GM19043 (cell line): ENCODE measurements around the gene SPEG.
"Not testable (repeated sequence)": the region's sequence is repeated elsewhere in the genome, so short reads cannot be mapped to it uniquely, and the experiment has no call there.

ENCODE experiments used
- ATAC-seq: cut with Tn5 transposase; IDR thresholded peaks from one replicate; pipeline ENCODE4 v1.9.1; 2021; ENCODE audit warnings: low read depth; ENCODE audit not compliant: unreplicated experiment

The SPEG gene

DNA sequence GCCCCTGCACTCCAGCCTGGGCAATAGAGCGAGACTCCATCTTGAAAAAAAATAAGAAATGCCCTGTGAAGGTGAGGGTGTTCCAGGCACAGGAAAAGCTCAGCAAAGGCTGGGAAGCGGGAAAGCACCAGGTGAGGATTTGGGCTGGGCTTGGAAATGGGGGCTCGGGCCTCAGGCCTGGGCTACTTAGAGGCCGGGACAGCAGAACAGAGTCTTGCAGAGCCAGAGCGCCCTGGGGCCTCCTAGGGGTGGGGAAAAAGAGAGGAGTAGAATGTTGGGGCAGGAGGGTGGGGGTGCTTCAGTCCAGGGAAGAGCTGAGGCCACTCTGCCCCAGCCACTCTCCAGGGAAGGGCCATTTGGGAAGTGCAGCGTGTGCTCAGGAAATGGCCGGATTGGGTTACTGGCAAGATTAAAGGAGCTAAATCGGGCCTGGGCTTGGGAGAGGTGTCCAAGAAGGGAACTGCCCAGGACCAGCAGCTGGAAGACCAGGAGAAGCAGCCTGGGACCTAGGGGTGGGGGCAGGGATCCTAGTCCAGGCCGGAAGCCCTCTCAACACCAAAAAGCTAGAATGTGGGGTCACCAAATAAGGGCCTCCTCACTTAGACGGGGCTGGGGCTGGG, 30.2 kb upstream of the SPEG start:
- ATAC-seq = no peak

DNA sequence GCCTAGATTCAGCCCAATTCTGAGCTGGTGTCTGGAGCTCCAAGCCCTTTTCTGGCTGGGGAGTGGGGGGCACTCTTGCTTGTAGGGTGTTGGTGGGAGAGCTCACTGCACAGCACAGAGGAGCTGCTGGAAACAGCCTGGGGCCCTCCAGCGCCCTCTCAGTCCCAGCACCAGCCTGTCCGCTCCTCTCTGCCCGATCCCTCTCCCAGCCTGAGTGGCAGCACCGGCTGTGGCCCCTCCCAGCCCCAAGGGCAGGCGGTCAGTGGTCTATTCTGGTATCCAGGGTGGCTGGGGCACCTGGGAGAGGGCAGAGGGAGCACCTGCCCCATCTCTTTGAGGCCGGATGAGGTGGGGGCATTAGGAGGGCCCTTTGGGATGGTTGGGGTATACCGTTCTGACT, 29.7 kb upstream of the SPEG start:
- ATAC-seq = no peak

DNA sequence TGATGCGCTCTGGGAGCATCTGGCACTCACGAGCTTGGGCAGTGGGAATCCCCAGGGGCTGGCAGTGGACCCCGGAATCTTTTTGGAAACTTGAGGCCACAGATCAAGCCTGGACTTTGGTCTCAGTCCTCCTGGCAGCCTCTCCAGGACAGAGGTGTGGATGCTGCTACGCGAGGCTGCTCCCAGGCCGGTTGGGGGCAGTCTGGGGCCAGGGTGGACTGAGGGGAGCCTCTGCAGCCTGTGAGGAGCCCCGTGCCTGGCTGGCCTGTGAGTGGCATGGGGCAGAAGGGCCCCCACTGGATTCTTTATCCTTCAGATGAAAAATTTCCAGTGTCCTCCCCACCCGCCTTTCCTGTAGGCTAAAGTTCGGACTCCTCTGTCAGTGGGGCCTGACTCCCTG, 29.2 kb upstream of the SPEG start:
- no peak for ATAC-seq

DNA sequence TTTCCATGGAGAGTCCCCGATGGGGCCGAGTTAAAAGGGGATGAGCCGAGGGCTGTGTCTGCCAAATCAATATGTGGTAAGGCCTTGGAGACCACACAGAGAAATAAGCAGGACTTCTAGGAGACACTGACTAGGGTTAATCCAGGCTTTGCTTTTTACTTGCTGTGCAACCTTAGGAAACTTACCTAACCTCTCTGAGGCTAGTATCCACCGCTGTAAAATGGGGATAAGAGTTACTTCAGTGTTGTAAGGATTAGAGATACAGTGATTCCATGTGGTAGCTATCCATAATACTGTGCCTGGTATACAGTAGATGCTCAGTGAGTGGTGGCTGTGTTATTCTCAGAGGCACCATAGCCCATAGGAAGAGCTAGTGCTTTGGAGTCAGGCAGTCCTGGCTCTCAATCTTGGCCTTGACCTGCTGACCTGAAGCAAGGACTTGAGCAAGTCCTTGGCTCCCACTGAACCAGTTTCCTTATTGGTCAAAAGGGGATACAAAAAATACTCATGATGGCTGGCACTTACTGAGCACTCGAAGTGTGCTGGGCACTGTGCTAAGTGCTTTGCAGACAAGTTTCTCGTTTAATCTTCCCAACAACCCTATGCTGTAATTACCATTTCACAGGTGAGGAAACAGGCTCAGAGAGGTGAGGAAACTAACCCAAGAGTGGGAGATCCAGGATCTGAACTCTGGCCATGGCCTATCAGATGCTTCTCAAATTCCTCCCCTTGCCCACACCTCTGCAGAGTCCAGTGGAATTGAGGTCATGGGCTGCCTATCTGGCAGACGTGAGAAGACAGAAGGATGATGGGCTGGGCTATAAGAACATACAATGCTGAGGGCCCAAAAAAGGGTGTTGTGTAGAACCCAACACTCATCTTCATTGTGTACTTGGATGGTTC, 28.4 kb upstream of the SPEG start:
- no peak for ATAC-seq

DNA sequence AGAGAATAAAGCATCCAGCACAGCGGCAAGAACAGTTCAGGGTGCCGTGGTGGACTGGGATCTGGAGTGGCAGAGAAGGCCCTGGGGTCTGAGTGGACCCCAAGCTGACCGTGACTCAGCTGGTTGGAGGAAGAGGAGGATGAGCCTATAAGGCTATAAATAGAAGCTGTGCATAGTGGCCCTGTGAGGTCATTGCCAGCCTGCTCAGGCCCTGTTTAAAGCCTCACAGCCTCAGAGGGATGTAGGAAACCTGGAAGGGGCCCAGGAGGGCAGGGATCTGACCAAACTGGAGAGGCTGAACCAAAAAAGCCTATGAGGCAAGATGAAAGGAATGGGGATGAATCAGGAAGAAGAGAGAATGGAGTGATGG, 27.8 kb upstream of the SPEG start:
- no peak for ATAC-seq

DNA sequence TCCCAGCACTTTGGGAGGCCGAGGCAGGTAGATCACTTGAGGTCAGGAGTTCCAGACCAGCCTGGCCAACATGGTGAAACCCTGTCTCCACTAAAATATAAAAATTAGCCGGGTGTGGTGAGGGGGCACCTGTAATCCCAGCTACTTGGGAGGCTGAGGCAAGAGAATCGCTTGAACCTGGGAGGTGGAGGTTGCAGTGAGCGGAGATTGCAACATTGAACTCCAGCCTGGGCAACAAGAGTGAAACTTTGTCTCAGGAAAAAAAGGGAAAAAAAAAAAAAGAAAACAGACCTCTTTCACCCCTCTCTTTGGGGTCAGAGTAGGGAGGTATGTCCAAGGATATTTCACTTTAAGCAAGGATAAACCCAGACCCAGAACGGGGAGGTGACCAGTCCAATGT, 27.3 kb upstream of the SPEG start:
- ATAC-seq = not testable (repeated sequence)

DNA sequence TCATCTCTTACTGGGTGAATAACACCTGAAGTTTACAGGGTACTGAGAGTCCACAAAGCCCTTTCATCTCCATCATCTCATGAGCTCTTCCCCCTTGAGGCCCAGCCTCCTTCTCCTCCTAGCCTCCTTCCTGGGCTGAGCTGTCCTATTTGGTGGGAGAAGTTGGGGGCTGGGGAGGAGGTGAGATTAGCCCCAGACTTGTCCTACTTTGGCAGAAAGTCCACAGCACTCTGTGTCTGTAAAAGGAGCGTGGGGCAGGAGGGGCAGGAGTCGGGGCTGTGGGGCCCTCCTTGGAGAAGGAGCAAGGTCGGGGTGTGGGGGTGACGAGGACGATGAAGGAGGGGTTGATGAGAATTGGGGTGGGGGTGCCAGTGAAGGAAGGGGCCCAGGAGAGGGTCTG, 26.4 kb upstream of the SPEG start:
- no peak for ATAC-seq

DNA sequence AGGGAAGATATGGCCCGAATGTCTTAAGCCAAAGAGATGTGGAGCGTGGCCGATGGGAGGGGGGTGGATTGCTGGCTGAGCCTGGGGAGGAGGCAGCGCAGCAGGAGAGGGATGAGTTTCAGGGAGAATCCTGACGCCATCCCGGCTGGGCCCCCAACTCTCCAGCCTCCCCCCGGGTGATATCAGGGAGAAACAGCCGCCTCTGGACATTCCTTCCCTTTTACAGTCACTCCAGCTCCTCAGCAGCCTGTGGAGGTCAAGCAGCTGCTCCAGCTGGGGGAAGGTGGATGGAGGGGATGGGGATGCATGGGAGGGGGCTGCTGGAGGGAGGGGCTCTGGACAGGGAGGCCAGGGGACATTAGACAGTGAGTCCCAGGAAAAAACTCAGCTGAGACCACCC, 26.0 kb upstream of the SPEG start:
- no peak for ATAC-seq

DNA sequence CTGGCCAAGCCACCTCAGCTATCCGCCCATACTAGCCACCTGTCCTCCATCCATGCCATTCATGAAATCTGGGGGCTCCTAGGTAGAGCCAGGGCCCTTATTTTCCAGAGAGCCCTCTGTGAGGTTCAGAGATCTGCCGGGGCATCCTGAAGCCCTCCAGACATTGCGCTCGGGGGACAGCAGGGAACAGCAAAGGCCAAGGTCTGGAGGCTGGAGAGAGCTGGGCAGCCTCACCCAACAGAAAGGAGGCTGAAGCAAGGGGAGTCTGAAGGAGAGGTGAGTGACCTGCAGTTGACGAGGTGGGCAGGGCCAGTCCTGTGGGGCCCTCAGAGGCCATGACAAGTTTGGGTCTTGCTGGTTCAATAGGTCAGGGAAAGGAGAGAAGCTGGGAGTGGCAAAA, 25.0 kb upstream of the SPEG start:
- ATAC-seq = no peak

DNA sequence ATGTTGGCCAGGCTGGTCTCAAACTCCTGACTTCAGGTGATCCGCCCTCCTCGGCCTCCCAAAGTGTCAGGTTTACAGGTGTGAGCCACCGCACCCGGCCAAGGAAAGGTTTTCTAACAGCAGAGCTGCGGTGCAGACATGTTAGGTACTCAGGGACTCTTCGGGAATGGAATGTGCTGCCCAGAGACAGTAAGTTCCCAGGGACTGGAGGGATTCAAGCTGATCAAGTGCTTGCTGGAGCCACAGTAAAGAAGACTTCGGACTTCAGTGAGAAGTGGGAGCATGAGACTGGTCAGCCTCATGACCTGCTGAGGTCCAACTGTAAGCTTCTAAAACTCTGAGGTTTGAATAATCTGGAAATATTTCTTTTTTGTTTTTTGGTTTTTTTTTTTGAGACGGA, 24.3 kb upstream of the SPEG start:
- no peak for ATAC-seq

DNA sequence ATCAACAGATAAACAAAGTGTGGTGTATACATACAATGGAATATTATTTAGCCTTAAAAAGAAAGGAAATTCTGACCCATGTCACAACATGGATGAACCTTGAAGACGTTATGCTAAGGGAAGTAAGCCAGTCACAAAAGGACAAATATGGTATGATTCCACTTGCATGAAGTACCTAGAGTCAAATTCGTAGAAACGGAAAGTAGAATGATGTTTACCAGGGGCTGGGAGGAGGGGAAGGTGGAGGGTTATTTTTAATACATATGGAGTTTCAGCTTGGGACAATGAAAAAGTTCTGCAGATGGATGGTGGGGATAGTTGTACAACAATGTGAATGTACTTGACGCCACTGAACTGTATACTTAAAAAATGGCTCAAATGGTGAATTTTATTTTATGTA, 19.8 kb upstream of the SPEG start:
- ATAC-seq = no peak

DNA sequence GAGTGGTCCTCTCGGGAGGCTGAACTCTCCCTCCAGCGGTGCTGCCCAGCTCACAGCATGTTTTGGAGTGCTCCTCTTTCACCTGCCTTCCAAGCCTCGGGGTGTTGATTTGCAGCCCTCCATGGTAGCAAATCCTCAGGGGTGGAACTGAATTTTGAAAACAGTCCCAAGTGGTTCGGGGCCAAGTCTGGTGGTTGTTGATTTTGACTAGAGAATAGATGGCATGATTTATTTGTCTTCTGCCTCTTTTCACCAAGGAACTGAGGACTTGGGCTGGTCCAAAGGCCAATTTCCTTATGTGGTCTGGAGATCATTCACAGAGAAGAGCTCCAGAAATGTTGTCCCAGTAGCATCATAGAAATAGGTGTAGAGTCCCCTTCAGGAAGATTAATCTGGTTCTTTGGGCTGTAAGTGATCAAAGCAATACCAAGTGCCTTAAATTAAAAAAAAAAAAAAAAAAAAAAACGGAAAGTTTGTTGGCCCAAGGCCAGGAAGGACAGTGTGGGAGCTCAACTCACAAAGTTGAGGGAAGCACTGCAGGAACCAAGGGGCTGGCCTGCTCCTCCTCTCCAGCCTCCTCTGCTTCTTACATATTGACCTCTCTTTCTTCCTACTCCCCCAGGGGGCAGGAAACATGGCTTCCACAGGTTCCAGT, 18.9 kb upstream of the SPEG start:
- no peak for ATAC-seq

DNA sequence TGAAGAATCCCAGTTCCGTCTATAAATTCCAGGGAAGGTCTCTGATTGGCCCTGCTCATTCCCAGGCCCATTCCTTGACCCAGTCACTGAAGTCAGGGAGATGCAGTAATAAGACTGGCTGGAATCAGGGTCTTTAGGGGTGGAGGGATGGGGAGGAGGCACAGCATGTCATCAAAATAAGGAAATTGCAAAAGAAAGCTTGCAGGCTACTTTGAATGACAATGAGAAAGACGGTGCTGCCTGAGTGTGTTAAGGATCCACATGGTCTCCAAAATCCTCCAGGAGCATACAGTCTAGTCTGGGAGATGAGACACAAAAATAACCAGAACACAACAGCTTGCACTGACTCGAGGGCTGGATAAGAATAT, 18.4 kb upstream of the SPEG start:
- no peak for ATAC-seq

DNA sequence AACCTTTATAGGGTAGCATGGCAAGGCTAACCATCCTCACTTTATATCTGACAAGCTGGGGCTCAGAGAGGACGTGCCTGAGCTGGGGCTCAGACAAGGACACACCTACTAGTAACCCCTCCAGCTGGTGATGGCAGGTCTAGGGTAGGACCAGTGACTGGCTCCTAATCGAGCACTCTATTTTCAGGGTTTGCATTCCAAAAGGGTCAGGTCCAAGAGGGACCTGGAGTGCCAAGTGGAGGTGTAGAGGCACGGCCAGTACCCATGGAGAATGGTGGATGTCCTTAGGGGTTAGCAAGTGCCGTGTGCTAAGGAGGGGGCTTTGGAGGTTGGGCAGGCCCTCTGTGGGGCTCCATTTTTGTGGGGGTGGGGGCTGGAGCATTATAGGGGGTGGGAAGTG, 17.7 kb upstream of the SPEG start:
- ATAC-seq = no peak

DNA sequence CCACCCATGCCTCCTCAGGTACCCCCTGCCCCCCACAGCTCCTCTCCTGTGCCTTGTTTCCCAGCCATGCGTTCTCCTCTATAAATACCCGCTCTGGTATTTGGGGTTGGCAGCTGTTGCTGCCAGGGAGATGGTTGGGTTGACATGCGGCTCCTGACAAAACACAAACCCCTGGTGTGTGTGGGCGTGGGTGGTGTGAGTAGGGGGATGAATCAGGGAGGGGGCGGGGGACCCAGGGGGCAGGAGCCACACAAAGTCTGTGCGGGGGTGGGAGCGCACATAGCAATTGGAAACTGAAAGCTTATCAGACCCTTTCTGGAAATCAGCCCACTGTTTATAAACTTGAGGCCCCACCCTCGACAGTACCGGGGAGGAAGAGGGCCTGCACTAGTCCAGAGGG, 17.3 kb upstream of the SPEG start:
- ATAC-seq = no peak

DNA sequence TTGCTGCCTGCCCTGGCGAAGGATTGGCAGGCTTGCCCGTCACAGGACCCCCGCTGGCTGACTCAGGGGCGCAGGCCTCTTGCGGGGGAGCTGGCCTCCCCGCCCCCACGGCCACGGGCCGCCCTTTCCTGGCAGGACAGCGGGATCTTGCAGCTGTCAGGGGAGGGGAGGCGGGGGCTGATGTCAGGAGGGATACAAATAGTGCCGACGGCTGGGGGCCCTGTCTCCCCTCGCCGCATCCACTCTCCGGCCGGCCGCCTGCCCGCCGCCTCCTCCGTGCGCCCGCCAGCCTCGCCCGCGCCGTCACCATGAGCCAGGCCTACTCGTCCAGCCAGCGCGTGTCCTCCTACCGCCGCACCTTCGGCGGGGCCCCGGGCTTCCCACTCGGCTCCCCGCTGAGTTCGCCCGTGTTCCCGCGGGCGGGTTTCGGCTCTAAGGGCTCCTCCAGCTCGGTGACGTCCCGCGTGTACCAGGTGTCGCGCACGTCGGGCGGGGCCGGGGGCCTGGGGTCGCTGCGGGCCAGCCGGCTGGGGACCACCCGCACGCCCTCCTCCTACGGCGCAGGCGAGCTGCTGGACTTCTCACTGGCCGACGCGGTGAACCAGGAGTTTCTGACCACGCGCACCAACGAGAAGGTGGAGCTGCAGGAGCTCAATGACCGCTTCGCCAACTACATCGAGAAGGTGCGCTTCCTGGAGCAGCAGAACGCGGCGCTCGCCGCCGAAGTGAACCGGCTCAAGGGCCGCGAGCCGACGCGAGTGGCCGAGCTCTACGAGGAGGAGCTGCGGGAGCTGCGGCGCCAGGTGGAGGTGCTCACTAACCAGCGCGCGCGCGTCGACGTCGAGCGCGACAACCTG, 16.3 kb upstream of the SPEG start, which contains the start of gene DES:
DES (plus strand) TSS at position 223 of the 857 bp plus-strand sequence; CDS start at position 309, 86 bp downstream.
- ATAC-seq = no peak

DNA sequence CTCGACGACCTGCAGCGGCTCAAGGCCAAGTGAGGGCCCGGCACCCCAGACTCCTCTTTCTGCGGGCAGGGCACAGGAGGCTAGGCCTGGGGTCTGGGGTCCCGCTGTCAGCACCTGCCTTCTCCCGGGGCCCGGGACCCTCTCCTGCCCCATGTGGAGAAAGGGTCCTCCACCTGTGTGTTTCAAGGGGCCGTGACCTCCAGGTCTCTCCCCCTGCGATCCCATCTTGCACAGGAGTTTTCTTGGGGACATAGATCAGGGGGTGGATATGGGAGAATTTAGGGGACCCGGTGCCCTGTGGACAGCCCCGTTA, 15.7 kb upstream of the SPEG start:
- ATAC-seq = no peak

DNA sequence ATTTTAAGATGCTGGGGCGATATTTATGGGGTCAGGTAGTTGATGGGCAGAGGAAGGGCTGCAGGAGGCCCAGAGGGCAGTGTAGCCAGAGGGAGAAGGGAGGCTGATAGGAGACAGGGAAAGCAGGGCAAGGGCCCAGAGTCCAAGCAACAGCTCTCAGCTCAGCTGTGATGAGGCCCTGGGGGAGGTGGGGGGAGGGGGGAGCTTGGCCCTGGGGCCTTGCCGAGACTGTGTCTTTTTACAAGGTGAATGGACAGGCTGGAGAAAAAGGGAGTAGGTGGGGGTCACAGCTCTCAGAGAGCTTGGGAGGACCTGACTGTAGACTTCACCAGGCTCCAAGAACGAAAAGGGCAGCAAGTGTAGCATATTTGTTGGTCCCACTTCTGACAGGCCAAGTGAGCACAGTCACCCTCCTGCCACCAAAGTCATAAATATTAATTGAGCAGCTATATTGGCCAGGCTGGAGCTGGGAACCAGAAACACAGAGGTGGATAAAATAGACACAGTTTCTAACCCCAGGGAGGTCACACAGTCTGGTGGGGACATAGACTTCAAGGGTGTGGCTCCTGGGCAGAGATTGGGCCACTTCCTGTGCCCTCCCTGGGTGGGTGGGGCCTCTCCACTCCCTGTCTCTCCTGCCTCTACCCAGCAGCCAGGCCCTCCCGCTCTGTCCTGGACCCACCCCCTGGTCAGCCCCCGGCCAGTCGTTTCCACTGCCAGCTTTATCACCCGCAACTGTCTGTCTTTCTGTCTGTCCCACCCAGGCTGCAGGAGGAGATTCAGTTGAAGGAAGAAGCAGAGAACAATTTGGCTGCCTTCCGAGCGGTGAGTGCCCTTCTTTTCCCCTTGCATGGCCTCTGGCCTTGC, 15.1 kb upstream of the SPEG start:
- ATAC-seq = no peak

DNA sequence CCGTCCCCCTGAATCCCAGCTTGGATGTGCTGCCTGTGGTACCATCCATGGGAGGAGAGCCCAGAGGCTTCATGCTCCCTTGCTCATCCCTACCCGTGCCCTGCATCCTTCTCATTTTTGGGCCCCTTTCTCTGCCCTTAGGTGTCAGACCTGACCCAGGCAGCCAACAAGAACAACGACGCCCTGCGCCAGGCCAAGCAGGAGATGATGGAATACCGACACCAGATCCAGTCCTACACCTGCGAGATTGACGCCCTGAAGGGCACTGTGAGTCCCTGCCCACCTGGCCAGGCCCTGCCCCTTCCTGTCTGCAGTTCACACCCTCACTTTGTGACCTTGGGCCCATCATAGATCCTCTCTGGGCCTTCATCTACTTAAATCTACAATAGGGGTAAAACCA, 14.0 kb upstream of the SPEG start:
- ATAC-seq = no peak

DNA sequence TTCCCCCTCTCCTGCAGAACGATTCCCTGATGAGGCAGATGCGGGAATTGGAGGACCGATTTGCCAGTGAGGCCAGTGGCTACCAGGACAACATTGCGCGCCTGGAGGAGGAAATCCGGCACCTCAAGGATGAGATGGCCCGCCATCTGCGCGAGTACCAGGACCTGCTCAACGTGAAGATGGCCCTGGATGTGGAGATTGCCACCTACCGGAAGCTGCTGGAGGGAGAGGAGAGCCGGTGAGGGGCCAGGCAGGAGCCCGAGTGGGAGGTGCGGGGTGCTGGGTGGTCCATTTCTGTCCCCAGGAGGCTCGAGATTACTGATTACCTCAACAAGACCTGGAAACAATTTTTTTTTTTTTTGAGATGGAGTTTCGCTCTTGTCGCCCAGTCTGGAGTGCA, 13.3 kb upstream of the SPEG start:
- no peak for ATAC-seq
